ENCODE data around the gene PRKAG2.
A peak's percentile ranks its signal among the peaks of the same experiment; 100 is the strongest.

PRKAG2 gene

GRCh38 chr7:151626422-151627115 is 250.3 kb downstream of the PRKAG2 start:
- Histone ChIP-seq H3K9ac (ENCODE audit: low read length) (no peak overlapping the region), H3K9me3 (ENCODE audit: low read length) (no peaks in the 10 kb centered on the region), H3K27me3 (ENCODE audit: insufficient read depth, low read length) (peaks cover 4% of the 10 kb centered on the region; the same call in 1 of the 2 replicates), H3F3A (ENCODE audit: insufficient read depth, low read length) (no peaks in the 10 kb centered on the region), H3K4me2 (ENCODE audit: low read length) (no peak overlapping the region), H2AFZ (ENCODE audit: low read length) (no peak overlapping the region), H4K20me1 (ENCODE audit: insufficient read depth, low read length) (no peaks in the 10 kb centered on the region), H3K36me3 (ENCODE audit: insufficient read depth, low read length) (no peaks in the 10 kb centered on the region), H3K4me1 (ENCODE audit: insufficient read depth, low read length, severe bottlenecking) (no peaks in the 10 kb centered on the region), H3K4me3 (ENCODE audit: low read depth, low read length, poor library complexity, severe bottlenecking) (no peak overlapping the region), H3K27ac (ENCODE audit: low read depth, low read length, poor library complexity, severe bottlenecking) (no peak overlapping the region), H3K9me2 (ENCODE audit: low read depth, low read length) (no peaks in the 10 kb centered on the region), H3K79me2 (ENCODE audit: insufficient read depth, low read length) (no peaks in the 10 kb centered on the region)
- peak; percentile 74 for TF ChIP-seq CTCF (IDR thresholded peaks at IDR 0.05; ENCODE audit: low read length)
- TF ChIP-seq EZH2 (IDR thresholded peaks at IDR 0.05; ENCODE audit: borderline replicate concordance, low read length), result no peak

GRCh38 chr7:151625606-151626005 is 251.3 kb downstream of the PRKAG2 start:
- no peak for TF ChIP-seq EZH2 (IDR thresholded peaks at IDR 0.05; ENCODE audit: borderline replicate concordance, low read length)
- TF ChIP-seq CTCF (IDR thresholded peaks at IDR 0.05; ENCODE audit: low read length), result no peak
- no peaks in the 10 kb centered on the region for H3K79me2 ChIP-seq (ENCODE audit: insufficient read depth, low read length)
- H3K27me3 ChIP-seq (ENCODE audit: insufficient read depth, low read length), result peaks cover 4% of the 10 kb centered on the region; the same call in 1 of the 2 replicates
- no peaks in the 10 kb centered on the region for H3K36me3 ChIP-seq (ENCODE audit: insufficient read depth, low read length)
- no peak overlapping the region for H3K27ac ChIP-seq (ENCODE audit: low read depth, low read length, poor library complexity, severe bottlenecking)
- no peaks in the 10 kb centered on the region for H3F3A ChIP-seq (ENCODE audit: insufficient read depth, low read length)
- H3K9ac ChIP-seq (ENCODE audit: low read length), result no peak overlapping the region
- H4K20me1 ChIP-seq (ENCODE audit: insufficient read depth, low read length), result no peaks in the 10 kb centered on the region
- H3K4me3 ChIP-seq (ENCODE audit: low read depth, low read length, poor library complexity, severe bottlenecking), result no peak overlapping the region
- no peaks in the 10 kb centered on the region for H3K9me2 ChIP-seq (ENCODE audit: low read depth, low read length)
- H2AFZ ChIP-seq (ENCODE audit: low read length), result no peak overlapping the region
- H3K4me1 ChIP-seq (ENCODE audit: insufficient read depth, low read length, severe bottlenecking), result no peaks in the 10 kb centered on the region
- H3K4me2 ChIP-seq (ENCODE audit: low read length), result no peak overlapping the region
- H3K9me3 ChIP-seq (ENCODE audit: low read length), result no peaks in the 10 kb centered on the region

- Histone ChIP-seq H3K4me1 (ENCODE audit: insufficient read depth, low read length, severe bottlenecking) (no peaks in the 10 kb centered on the region), H3K4me3 (ENCODE audit: low read depth, low read length, poor library complexity, severe bottlenecking) (no peak overlapping the region), H3K27ac (ENCODE audit: low read depth, low read length, poor library complexity, severe bottlenecking) (no peak overlapping the region), H3K27me3 (ENCODE audit: insufficient read depth, low read length) (peaks cover 4% of the 10 kb centered on the region; the same call in 1 of the 2 replicates), H3K9me2 (ENCODE audit: low read depth, low read length) (no peaks in the 10 kb centered on the region), H3F3A (ENCODE audit: insufficient read depth, low read length) (no peaks in the 10 kb centered on the region), H3K4me2 (ENCODE audit: low read length) (no peak overlapping the region), H4K20me1 (ENCODE audit: insufficient read depth, low read length) (no peaks in the 10 kb centered on the region), H3K9me3 (ENCODE audit: low read length) (no peaks in the 10 kb centered on the region), H2AFZ (ENCODE audit: low read length) (no peak overlapping the region), H3K36me3 (ENCODE audit: insufficient read depth, low read length) (no peaks in the 10 kb centered on the region), H3K79me2 (ENCODE audit: insufficient read depth, low read length) (no peaks in the 10 kb centered on the region), H3K9ac (ENCODE audit: low read length) (no peak overlapping the region)
- no peak for TF ChIP-seq CTCF (IDR thresholded peaks at IDR 0.05; ENCODE audit: low read length)
- TF ChIP-seq EZH2 (IDR thresholded peaks at IDR 0.05; ENCODE audit: borderline replicate concordance, low read length), result no peak
Observed at GRCh38 chr7:151624246-151624928, 252.5 kb downstream of the PRKAG2 start.

Measured in OCI-LY1 (cell line).